ENCODE data around the gene PIM3. TPM values are rescaled to one million over a fixed set of nuclear protein-coding genes. Genes with fewer than 3 reads are reported as not detected.
A peak's percentile ranks its signal among the peaks of the same experiment; 100 is the strongest.

The PIM3 gene
- total and polyA plus RNA-seq, 4 donors: 14.5 to 44.0 (median 28.1) TPM

GRCh38 chr22:49951986-49952896, 8.3 kb upstream of the PIM3 start (continued):
- TF ChIP-seq, protein P1, sequence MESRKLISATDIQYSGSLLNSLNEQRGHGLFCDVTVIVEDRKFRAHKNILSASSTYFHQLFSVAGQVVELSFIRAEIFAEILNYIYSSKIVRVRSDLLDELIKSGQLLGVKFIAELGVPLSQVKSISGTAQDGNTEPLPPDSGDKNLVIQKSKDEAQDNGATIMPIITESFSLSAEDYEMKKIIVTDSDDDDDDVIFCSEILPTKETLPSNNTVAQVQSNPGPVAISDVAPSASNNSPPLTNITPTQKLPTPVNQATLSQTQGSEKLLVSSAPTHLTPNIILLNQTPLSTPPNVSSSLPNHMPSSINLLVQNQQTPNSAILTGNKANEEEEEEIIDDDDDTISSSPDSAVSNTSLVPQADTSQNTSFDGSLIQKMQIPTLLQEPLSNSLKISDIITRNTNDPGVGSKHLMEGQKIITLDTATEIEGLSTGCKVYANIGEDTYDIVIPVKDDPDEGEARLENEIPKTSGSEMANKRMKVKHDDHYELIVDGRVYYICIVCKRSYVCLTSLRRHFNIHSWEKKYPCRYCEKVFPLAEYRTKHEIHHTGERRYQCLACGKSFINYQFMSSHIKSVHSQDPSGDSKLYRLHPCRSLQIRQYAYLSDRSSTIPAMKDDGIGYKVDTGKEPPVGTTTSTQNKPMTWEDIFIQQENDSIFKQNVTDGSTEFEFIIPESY (IDR thresholded peaks at IDR 0.05): no peak

GRCh38 chr22:49953027-49953679, 7.4 kb upstream of the PIM3 start:
- H3K9me3 ChIP-seq (ENCODE audit: control insufficient read depth in 4 of 4, low read length in 3 of 4): no peaks in the 10 kb centered on the region
- DNase-seq (ENCODE audit: low spot score): no peak
- TF ChIP-seq NR2F2 (IDR thresholded peaks at IDR 0.05) (no peak), JUND (IDR thresholded peaks at IDR 0.05) (no peak), REST (IDR thresholded peaks at IDR 0.05) (no peak), RAD21 (IDR thresholded peaks at IDR 0.05) (no peak), TAF1 (conservative IDR thresholded peaks at IDR 0.05) (no peak), RXRA (IDR thresholded peaks at IDR 0.05) (no peak), HNF4G (IDR thresholded peaks at IDR 0.05) (no peak), MAX (IDR thresholded peaks at IDR 0.05) (no peak), GABPA (IDR thresholded peaks at IDR 0.05 in 1 of 2, conservative IDR thresholded peaks at IDR 0.05 in 1 of 2) (no peak), FOXA2 (IDR thresholded peaks at IDR 0.05) (no peak), FOXA1 (IDR thresholded peaks at IDR 0.05) (no peak), ATF3 (IDR thresholded peaks at IDR 0.05) (no peak), HNF4A (conservative IDR thresholded peaks at IDR 0.05) (no peak), EGR1 (IDR thresholded peaks at IDR 0.05; ENCODE audit: low read depth in 2 of 2) (no peak)
- TF ChIP-seq, protein P1 (IDR thresholded peaks at IDR 0.05): no peak
- H3K27me3 ChIP-seq (ENCODE audit: control insufficient read depth in 4 of 4, insufficient read depth in 4 of 4, low read length in 3 of 4): no peaks in the 10 kb centered on the region
- no peak overlapping the region for H3K9ac ChIP-seq (ENCODE audit: low read depth in 1 of 2, low read length in 2 of 2)
- H3K4me3 ChIP-seq (ENCODE audit: low read depth in 1 of 3, low read length in 3 of 3): no peak overlapping the region
- WGBS: 73% methylated on average over 20 of the region's 20 CpGs
- peaks cover 29 to 56% (median 52%) of the 10 kb centered on the region in 4 donors for H3K4me1 ChIP-seq (ENCODE audit: control insufficient read depth in 4 of 4, insufficient read depth in 4 of 4, low read length in 3 of 4)
- no peaks in the 10 kb centered on the region for H3K36me3 ChIP-seq (ENCODE audit: control insufficient read depth in 4 of 4, insufficient read depth in 3 of 4, low read depth in 1 of 4, low read length in 3 of 4)
- H3K27ac ChIP-seq (ENCODE audit: low read depth in 1 of 2, low read length in 2 of 2): peak overlapping the region; percentile 49 to 67
